Liver (tissue), 9 donors: ENCODE results near the gene CBFA2T3. TPM values are rescaled to one million over a fixed set of nuclear protein-coding genes. Genes with fewer than 3 reads are reported as not detected.
"Not testable (repeated sequence)": the region's sequence is repeated elsewhere in the genome, so short reads cannot be mapped to it uniquely, and the experiment has no call there.

Experiments used
- DNase-seq: peaks from one replicate; pipeline ENCODE4 v3.0.0-alpha.2; 2017; ENCODE audit warnings: low spot score
- H3K27ac ChIP-seq, 2 donors: one replicate each; pipeline ENCODE4 v1.7.0; 2013; ENCODE audit warnings: inconsistent platforms in 2 of 2, low read length in 2 of 2, control low read depth in 1 of 2, low read depth in 1 of 2, mild to moderate bottlenecking in 1 of 2
- H3K27me3 ChIP-seq, 4 donors: one replicate each; pipeline versions ENCODE4 v1.6.1 to v1.7.0; 2013; ENCODE audit warnings: low read length in 3 of 4, inconsistent platforms in 1 of 4, mild to moderate bottlenecking in 1 of 4, moderate library complexity in 1 of 4; ENCODE audit not compliant: control insufficient read depth in 4 of 4, insufficient read depth in 4 of 4
- H3K36me3 ChIP-seq, 4 donors: one replicate each; pipeline versions ENCODE4 v1.6.1 to v1.7.0; 2013; ENCODE audit warnings: low read length in 3 of 4, mild to moderate bottlenecking in 3 of 4, low read depth in 1 of 4, moderate library complexity in 1 of 4; ENCODE audit not compliant: control insufficient read depth in 4 of 4, insufficient read depth in 3 of 4
- H3K4me1 ChIP-seq, 4 donors: one replicate each; pipeline versions ENCODE4 v1.6.1 to v1.7.0; 2013; ENCODE audit warnings: low read length in 3 of 4, mild to moderate bottlenecking in 3 of 4, moderate library complexity in 1 of 4; ENCODE audit not compliant: control insufficient read depth in 4 of 4, insufficient read depth in 4 of 4
- H3K4me3 ChIP-seq, 3 donors: one replicate each; pipeline versions ENCODE4 v1.6.1 to v1.7.0; 2013; ENCODE audit warnings: low read length in 3 of 3, control low read depth in 1 of 3, low read depth in 1 of 3, mild to moderate bottlenecking in 1 of 3
- H3K9ac ChIP-seq, 2 donors: one replicate each; pipeline ENCODE4 v1.7.0; 2013; ENCODE audit warnings: low read length in 2 of 2, mild to moderate bottlenecking in 2 of 2, moderate library complexity in 2 of 2, control low read depth in 1 of 2, low read depth in 1 of 2
- H3K9me3 ChIP-seq, 4 donors: one replicate each; pipeline versions ENCODE4 v1.6.1 to v1.7.0; 2013; ENCODE audit warnings: low read length in 3 of 4; ENCODE audit not compliant: control insufficient read depth in 4 of 4
- EGR1 ChIP-seq, 2 donors: IDR thresholded peaks; 2 replicates each; pipeline ENCODE4 v1.6.1; 2016 to 2018; ENCODE audit warnings: antibody characterized with exemption in 2 of 2, low read depth in 2 of 2
- FOXA1 ChIP-seq: IDR thresholded peaks from 2 replicates; pipeline ENCODE4 v1.6.1; 2016; ENCODE audit warnings: antibody characterized with exemption
- FOXA2 ChIP-seq: IDR thresholded peaks from 2 replicates; pipeline ENCODE4 v1.6.1; 2016; ENCODE audit warnings: antibody characterized with exemption
- GABPA ChIP-seq, 2 donors: IDR thresholded peaks in 1 of 2; conservative IDR thresholded peaks in 1 of 2; 2 replicates each; pipeline ENCODE4 v1.6.1; 2016; ENCODE audit warnings: antibody characterized with exemption in 2 of 2, mild to moderate bottlenecking in 1 of 2, moderate library complexity in 1 of 2
- HNF4A ChIP-seq, 2 donors: conservative IDR thresholded peaks; 2 replicates each; pipeline ENCODE4 v1.6.1; 2016; ENCODE audit warnings: antibody characterized with exemption in 2 of 2, mild to moderate bottlenecking in 2 of 2
- HNF4G ChIP-seq: IDR thresholded peaks from 2 replicates; pipeline ENCODE4 v1.6.1; 2016; ENCODE audit warnings: antibody characterized with exemption
- JUND ChIP-seq, 2 donors: IDR thresholded peaks; 2 replicates each; pipeline ENCODE4 v1.6.1; 2016; ENCODE audit warnings: antibody characterized with exemption in 2 of 2
- NR2F2 ChIP-seq: IDR thresholded peaks from 2 replicates; pipeline ENCODE4 v1.6.1; 2016; ENCODE audit warnings: antibody characterized with exemption
- RAD21 ChIP-seq, 2 donors: IDR thresholded peaks; 2 replicates each; pipeline ENCODE4 v1.6.1; 2016; ENCODE audit warnings: antibody characterized with exemption in 2 of 2, mild to moderate bottlenecking in 2 of 2
- RXRA ChIP-seq, 2 donors: IDR thresholded peaks; 2 replicates each; pipeline ENCODE4 v1.6.1; 2017 to 2018; ENCODE audit warnings: antibody characterized with exemption in 2 of 2, mild to moderate bottlenecking in 1 of 2
- SP1 ChIP-seq: IDR thresholded peaks from 2 replicates; pipeline ENCODE4 v1.6.1; 2018; ENCODE audit warnings: antibody characterized with exemption, mild to moderate bottlenecking
- TAF1 ChIP-seq: conservative IDR thresholded peaks from 2 replicates; pipeline ENCODE4 v1.6.1; 2016; ENCODE audit warnings: antibody characterized with exemption, mild to moderate bottlenecking
- YY1 ChIP-seq: IDR thresholded peaks from 2 replicates; pipeline ENCODE4 v1.6.1; 2016; ENCODE audit warnings: antibody characterized with exemption, mild to moderate bottlenecking
- WGBS: extraction: QIAGEN DNeasy Blood & Tissue Kit; methylation state at CpG from one replicate; pipeline ENCODE4 v1.1.7; 2013; 5-methylcytosine and 5-hydroxymethylcytosine counted together
- polyA plus RNA-seq, 2 donors: library from polyadenylated mRNA; stranded (reverse) in 1 of 2; unstranded in 1 of 2; fragments of 200-250 nt in 1 of 2; fragments of >200 nt in 1 of 2; fragmentation: Nextera tagmentation in 1 of 2; extraction: Ambion mirVana in 1 of 2; gene quantifications; one replicate each; pipeline versions ENCODE4 v1.2.1 to v1.2.3, GENCODE V29; 2013 to 2015
- total RNA-seq, 2 donors: library from RNA; depleted of rRNA; stranded (reverse); fragments of >200 nt; gene quantifications; one replicate each; pipeline ENCODE4 v1.2.3, GENCODE V29; 2014
- TF ChIP-seq, protein P1 (sequence below): IDR thresholded peaks from 2 replicates; pipeline ENCODE4 v1.6.1; 2016; ENCODE audit warnings: antibody characterized with exemption
- TF ChIP-seq, protein P2 (sequence below): IDR thresholded peaks from 2 replicates; pipeline ENCODE4 v1.6.1; 2016; ENCODE audit warnings: antibody characterized with exemption
- TF ChIP-seq, protein P3 (sequence below): IDR thresholded peaks from 2 replicates; pipeline ENCODE4 v1.6.1; 2016; ENCODE audit warnings: antibody characterized with exemption, mild to moderate bottlenecking
- TF ChIP-seq, protein P4 (sequence below): IDR thresholded peaks from 2 replicates; pipeline ENCODE4 v1.6.1; 2016; ENCODE audit warnings: antibody characterized with exemption
- donor health status: healthy.
- donor health status: healthy.
- donor health status: healthy.
- donor health status: healthy.
- donor health status: healthy.

The CBFA2T3 gene
- total and polyA plus RNA-seq, 4 donors = 1.4 to 4.5 (median 3.1) TPM

GRCh38 chr16:88891083-88891482, 85.9 kb downstream of the CBFA2T3 start:
- TF ChIP-seq, protein P1, sequence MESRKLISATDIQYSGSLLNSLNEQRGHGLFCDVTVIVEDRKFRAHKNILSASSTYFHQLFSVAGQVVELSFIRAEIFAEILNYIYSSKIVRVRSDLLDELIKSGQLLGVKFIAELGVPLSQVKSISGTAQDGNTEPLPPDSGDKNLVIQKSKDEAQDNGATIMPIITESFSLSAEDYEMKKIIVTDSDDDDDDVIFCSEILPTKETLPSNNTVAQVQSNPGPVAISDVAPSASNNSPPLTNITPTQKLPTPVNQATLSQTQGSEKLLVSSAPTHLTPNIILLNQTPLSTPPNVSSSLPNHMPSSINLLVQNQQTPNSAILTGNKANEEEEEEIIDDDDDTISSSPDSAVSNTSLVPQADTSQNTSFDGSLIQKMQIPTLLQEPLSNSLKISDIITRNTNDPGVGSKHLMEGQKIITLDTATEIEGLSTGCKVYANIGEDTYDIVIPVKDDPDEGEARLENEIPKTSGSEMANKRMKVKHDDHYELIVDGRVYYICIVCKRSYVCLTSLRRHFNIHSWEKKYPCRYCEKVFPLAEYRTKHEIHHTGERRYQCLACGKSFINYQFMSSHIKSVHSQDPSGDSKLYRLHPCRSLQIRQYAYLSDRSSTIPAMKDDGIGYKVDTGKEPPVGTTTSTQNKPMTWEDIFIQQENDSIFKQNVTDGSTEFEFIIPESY = no peak
- no peak for TF ChIP-seq HNF4A (conservative IDR thresholded peaks at IDR 0.05)
- TF ChIP-seq RAD21 (IDR thresholded peaks at IDR 0.05) = no peak
- no peak for TF ChIP-seq JUND (IDR thresholded peaks at IDR 0.05)
- no peak for TF ChIP-seq SP1
- TF ChIP-seq, protein P2, sequence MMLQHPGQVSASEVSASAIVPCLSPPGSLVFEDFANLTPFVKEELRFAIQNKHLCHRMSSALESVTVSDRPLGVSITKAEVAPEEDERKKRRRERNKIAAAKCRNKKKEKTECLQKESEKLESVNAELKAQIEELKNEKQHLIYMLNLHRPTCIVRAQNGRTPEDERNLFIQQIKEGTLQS = no peak
- TF ChIP-seq EGR1 (IDR thresholded peaks at IDR 0.05; ENCODE audit: low read depth in 2 of 2) = no peak
- TF ChIP-seq NR2F2 = no peak
- no peak for TF ChIP-seq YY1
- no peak for TF ChIP-seq RXRA (IDR thresholded peaks at IDR 0.05)
- no peak for TF ChIP-seq HNF4G
- TF ChIP-seq FOXA1 = no peak
- TF ChIP-seq, protein P3, sequence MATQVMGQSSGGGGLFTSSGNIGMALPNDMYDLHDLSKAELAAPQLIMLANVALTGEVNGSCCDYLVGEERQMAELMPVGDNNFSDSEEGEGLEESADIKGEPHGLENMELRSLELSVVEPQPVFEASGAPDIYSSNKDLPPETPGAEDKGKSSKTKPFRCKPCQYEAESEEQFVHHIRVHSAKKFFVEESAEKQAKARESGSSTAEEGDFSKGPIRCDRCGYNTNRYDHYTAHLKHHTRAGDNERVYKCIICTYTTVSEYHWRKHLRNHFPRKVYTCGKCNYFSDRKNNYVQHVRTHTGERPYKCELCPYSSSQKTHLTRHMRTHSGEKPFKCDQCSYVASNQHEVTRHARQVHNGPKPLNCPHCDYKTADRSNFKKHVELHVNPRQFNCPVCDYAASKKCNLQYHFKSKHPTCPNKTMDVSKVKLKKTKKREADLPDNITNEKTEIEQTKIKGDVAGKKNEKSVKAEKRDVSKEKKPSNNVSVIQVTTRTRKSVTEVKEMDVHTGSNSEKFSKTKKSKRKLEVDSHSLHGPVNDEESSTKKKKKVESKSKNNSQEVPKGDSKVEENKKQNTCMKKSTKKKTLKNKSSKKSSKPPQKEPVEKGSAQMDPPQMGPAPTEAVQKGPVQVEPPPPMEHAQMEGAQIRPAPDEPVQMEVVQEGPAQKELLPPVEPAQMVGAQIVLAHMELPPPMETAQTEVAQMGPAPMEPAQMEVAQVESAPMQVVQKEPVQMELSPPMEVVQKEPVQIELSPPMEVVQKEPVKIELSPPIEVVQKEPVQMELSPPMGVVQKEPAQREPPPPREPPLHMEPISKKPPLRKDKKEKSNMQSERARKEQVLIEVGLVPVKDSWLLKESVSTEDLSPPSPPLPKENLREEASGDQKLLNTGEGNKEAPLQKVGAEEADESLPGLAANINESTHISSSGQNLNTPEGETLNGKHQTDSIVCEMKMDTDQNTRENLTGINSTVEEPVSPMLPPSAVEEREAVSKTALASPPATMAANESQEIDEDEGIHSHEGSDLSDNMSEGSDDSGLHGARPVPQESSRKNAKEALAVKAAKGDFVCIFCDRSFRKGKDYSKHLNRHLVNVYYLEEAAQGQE = no peak
- TF ChIP-seq FOXA2 = no peak
- TF ChIP-seq, protein P4, sequence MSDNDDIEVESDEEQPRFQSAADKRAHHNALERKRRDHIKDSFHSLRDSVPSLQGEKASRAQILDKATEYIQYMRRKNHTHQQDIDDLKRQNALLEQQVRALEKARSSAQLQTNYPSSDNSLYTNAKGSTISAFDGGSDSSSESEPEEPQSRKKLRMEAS = no peak
- TF ChIP-seq TAF1 = no peak
- no peak for TF ChIP-seq GABPA (IDR thresholded peaks at IDR 0.05 in 1 of 2, conservative IDR thresholded peaks at IDR 0.05 in 1 of 2)
- 93% methylated on average over 16 of the region's 16 CpGs for WGBS

DNA sequence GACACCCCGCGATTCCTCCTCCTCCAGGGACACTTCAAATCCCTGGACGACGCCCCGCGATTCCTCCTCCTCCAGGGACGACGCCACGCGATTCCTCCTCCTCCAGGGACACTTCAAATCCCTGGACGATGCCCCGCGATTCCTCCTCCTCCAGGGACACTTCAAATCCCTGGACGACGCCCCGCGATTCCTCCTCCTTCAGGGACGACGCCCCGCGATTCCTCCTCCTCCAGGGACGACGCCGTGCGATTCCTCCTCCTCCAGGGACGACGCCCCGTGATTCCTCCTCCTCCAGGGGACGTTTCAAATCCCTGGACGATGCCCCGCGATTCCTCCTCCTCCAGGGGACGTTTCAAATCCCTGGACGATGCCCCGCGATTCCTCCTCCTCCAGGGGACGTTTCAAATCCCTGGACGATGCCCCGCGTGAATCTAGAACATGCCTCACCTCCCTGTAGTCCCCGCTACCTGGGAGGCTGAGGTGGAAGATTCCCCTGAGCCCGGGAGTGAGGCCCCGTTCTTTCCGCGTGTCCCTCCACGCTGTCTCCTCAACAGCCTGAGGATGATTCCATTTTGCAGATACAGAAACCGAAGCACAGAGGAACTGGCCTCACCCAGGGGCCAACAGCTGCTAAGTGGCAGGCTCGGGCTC, 87.2 kb downstream of the CBFA2T3 start:
- not testable (repeated sequence) for DNase-seq, H3K4me1 ChIP-seq, H3K4me3 ChIP-seq, H3K9me3 ChIP-seq, H3K27ac ChIP-seq, H3K27me3 ChIP-seq, H3K9ac ChIP-seq, H3K36me3 ChIP-seq
- 95% methylated on average over 48 of the region's 48 CpGs for WGBS

More at GRCh38 chr16:88891083-88891482, 85.9 kb downstream of the CBFA2T3 start:
- Histone ChIP-seq H3K4me1 (peaks cover 0 to 8% (median 5%) of the 10 kb centered on the region in 4 donors), H3K36me3 (no peaks in the 10 kb centered on the region), H3K9ac (no peak overlapping the region), H3K4me3 (no peak overlapping the region), H3K27me3 (no peaks in the 10 kb centered on the region), H3K27ac (no peak overlapping the region), H3K9me3 (no peaks in the 10 kb centered on the region)
- DNase-seq = no peak
